Stimulated activated CD8-positive, alpha-beta memory T cell treated with anti-CD3 and anti-CD28 coated beads, Interleukin-15, amount 100 ng/mL, for 1 hour (primary cell): ENCODE data around the gene LSM2.

Source experiments
- DNase-seq: peaks from one replicate; pipeline ENCODE4 v3.0.0-alpha.2; 2020; ENCODE audit warnings: low read depth

The LSM2 gene

DNA sequence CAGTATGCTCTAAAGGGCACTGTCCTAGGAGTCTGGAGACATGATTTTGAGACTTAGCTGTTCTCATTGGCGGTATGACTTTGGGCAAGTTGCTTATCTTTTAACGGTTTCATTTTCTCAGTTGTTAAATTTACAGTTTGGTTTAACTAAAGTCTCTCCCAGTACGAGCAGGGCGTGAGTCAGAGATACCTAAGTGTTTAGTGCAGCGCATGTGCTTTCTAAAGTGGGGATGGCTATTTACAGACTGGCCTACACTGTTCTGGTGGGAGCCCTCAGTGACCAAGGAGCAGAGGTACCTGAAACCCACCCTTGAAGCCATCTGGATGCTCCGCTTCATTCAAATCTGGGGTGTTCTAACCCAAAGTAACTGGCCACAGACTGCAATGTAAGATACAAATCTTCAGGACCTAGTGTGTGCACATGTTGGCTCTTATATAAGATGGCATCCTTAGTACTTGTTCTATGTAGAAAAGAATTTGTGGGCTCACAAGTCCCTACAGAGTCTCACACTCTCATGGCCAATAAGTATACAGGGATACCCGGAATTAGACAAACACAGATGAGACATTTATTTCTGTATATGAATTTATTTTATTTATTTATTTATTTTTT is 56.2 kb downstream of the LSM2 start:
- no peak for DNase-seq

DNA sequence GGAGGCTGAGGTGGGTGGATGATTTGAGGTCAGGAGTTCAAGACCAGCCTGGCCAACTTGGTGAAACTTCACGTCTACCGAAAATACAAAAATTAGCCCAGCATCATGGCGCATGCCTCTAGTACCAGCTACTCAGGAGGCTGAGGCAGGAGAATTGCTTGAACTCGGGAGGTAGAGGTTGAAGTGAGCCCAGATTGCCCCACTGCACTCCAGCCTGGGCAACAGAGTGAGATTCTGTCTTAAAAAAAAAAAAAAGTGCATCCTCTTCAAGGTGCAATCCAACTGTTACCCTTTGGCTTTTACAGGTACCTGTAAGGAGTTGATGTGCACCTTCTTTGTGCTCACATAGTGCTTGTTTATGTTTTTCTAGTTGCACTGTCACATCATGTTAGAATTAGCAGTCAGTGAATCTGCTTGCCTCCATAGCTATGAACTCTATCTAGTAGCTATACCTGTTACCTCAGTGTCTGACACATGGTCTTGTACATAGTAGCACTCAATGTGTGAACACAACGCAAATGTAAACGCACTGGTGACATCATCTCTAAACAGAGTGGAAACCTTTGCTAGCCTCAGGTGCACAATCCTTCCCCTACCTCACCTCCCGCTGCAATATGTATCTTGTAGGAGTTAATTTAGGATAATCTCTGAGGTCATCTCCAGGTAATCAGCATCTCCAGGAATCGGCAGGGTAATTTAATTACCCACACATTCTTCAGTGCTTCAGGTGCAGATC is 57.3 kb downstream of the LSM2 start:
- no peak for DNase-seq
